GM13977 (cell line): Measurements from ENCODE around the gene CHST11.
A peak's percentile ranks its signal among the peaks of the same experiment; 100 is the strongest.

Experiments
- DNase-seq: peaks from one replicate; pipeline ENCODE4 v3.0.0; 2012; ENCODE audit warnings: low spot score
- in situ Hi-C: fragments of 300-500 bp; cut with MboI; formaldehyde crosslinking; loops from one replicate; pipeline ENCODE4 v1.12.0; 2022; ENCODE audit warnings: low sequenced_read_pairs, low pct_unique_long_range_greater_than_20kb, mixed read lengths, inconsistent platforms; ENCODE audit not compliant: unreplicated experiment
- TF ChIP-seq, protein P1 (sequence below): IDR thresholded peaks from 2 replicates; pipeline ENCODE4 v1.5.1; 2012; ENCODE audit warnings: mild to moderate bottlenecking, control low read depth; ENCODE audit not compliant: insufficient read depth; ENCODE audit errors: extremely low read depth, missing control alignments

Gene CHST11

DNA sequence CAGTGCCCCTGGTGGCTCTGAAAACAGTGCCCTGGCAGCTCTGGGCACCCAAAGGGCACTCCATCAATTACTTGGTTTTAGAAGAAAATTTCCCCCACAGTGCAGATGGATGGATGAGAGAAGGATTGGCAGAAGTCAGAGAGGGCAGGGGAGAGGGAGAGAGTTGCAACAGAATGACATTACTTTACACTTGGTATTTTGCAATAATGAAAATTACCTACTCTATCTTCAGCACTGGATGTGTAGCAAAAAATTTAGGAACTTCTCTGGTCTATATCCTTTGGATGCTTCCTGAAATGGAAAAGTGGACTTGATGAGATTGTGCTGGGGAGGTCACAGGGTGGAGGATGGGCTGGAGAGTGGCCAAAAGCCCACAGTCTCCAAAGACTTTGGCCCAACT is 193.2 kb downstream of the CHST11 start:
- TF ChIP-seq, protein P1, sequence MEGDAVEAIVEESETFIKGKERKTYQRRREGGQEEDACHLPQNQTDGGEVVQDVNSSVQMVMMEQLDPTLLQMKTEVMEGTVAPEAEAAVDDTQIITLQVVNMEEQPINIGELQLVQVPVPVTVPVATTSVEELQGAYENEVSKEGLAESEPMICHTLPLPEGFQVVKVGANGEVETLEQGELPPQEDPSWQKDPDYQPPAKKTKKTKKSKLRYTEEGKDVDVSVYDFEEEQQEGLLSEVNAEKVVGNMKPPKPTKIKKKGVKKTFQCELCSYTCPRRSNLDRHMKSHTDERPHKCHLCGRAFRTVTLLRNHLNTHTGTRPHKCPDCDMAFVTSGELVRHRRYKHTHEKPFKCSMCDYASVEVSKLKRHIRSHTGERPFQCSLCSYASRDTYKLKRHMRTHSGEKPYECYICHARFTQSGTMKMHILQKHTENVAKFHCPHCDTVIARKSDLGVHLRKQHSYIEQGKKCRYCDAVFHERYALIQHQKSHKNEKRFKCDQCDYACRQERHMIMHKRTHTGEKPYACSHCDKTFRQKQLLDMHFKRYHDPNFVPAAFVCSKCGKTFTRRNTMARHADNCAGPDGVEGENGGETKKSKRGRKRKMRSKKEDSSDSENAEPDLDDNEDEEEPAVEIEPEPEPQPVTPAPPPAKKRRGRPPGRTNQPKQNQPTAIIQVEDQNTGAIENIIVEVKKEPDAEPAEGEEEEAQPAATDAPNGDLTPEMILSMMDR, result no peak
- in situ Hi-C loops, result no loop called here
- DNase-seq, result no peak

DNA sequence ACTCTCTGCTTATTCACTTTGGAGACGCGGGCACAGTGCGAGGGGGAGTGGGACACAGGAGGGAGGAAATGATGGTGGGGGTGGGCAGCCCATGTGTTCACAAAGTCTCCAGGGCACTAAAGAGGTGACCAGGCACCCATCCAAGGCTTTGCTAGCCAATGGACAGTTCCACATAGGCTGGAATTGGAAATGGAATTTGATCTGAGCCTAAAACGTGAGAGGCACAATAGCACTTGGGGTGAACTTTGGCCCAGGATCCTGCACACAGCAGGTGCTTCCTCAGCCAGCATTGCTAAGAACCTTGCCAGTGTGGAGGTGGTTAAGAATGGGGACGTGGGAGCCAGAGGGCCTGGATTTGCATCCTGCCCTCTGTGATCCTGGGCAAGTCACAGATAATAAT is 193.8 kb downstream of the CHST11 start:
- TF ChIP-seq, protein P1, result no peak
- in situ Hi-C loops, result no loop called here
- no peak for DNase-seq

DNA sequence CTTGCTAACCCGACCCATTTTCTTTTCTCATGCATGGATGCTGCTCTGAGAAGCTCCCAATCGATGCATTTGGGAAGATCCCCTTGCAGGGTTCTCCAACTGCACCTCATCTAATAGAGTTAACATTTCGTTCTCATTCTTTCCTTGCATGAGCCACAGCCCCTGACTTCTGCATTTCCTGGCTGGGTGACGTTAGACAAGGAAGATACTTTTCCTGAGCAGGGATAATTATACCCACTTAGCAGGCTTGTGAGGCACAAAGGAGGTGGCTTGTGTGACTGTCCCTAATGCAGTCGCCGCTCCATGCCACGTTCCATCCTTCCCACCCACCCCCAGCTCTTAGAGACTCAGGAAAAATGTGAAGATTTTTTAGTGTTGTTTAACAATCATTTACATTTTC is 195.1 kb downstream of the CHST11 start:
- DNase-seq, result no peak
- TF ChIP-seq, protein P1, result no peak
- in situ Hi-C loops, result no loop called here

DNA sequence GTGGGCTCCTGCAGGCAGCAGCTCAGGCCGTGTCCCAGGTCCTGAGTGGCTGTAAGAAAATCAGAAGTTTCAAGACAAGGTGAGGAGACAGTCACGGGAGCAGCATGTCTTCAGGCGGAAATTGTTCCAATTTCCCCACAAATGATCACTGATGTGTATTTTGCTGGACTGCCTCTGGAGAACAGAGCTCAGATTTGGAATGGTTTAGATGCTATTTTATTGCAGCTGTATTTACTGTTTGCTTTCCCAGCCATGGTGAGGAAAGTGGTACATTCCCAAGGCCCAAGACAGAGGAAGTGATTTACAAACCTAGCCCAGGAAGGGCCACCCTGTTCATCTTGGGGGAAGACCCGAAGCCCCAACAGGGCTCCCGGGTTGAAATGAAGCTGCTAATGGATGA is 195.6 kb downstream of the CHST11 start:
- no peak for DNase-seq
- in situ Hi-C loops, result no loop called here
- TF ChIP-seq, protein P1, result no peak

DNA sequence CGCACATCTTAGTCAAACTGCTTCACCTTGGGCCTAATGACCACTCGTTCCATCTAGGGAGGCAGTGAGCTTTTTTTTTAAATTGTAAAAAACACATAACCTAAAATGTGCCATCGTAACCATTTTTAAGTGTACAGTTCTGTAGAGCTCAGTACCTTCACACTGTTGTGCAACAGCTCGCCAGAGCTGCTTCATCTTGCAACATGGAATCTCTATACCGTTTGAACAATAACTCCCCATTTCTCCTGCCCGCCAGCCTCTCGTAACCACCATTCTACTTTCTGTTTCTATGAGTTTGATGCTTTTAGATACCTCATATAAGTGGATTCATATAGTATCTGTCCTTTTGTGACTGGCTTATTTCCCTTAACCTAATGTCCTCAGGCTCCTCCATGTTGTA is 196.2 kb downstream of the CHST11 start:
- no peak for DNase-seq
- TF ChIP-seq, protein P1, result no peak
- in situ Hi-C loops, result no loop called here

DNA sequence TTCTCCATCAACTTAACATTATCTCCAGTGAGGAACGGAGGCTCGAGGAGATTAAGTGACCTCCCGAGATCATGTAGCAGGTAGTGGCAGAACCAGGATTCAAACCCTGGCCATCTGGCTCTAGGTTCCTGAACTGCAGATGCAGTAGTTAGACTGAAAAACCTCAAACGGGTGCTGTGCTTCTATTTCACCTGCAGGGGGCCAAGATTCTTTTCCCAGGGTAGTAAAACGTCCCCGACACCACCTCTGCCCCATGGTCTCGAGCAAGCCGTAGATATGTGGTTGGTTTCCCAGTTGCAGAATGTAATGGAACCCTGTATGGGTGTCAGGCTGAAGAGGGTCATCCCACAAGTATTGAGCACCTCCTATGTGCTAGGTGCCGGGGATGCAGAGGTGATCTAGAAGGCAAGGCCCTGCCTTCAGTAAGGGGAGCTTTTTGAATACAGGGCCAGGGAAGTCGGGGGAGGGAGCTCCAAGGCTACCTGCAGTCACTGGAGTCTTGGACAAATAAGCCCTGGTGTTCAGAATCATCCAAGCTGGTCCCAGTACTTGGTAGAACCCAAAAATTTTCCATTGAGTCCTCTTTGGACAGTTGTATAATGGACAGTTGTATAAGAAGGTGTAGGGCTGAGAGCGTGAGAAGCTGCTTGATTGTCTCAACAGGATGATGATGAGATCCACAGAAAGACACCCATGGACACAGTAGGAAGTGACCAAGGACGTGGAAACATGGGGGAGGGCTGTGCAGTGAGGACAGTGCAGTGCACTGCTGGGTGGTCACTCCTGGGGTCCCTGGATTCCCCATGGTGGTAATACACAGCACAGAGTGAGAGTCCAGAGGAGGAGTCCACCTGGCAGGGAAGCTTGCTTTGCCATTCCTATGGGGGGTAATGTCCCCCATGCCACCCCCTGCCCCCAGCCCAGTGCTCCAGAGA is 197.2 kb downstream of the CHST11 start:
- TF ChIP-seq, protein P1, result peak; percentile 44
- in situ Hi-C loops, result no loop called here
- peak; percentile 25 for DNase-seq
